Omental fat pad (tissue), 4 donors: Measurements from ENCODE around the gene FAM180A. TPM values are rescaled to one million over a fixed set of nuclear protein-coding genes. Genes with fewer than 3 reads are reported as not detected.

Source experiments
- total RNA-seq, 4 donors: library from RNA; depleted of rRNA; stranded (reverse); fragments of >200 nt; gene quantifications; one replicate each; pipeline ENCODE4 v1.1.0, GENCODE V29; 2016

The FAM180A gene
- total RNA-seq, 4 donors from 2014 or later, result 1.9 to 30.5 (median 9.8) TPM

Other genes starting within 250 kb of the FAM180A start
- 10 to 100 TPM; 19.8 to 21.8 (median 20.2) TPM for gene CNOT4, start 238.7 kb downstream of the FAM180A start, total RNA-seq
- gene NUP205, start 190.9 kb downstream of the FAM180A start, total RNA-seq, result 10 to 100 TPM; 26.7 to 37.5 (median 30.7) TPM
- gene STMP1, start 86.3 kb downstream of the FAM180A start, total RNA-seq, result 10 to 100 TPM in 3 of 4 donors, 1 to 10 TPM in 1; 9.4 to 26.8 (median 14.3) TPM
- gene SLC13A4, start 20.6 kb downstream of the FAM180A start, total RNA-seq, result 1 to 10 TPM in 1 of 4 donors, under 1 TPM in 2, not detected in 1; 0.09 to 1.4 (median 0.79) TPM
- 100 to 1,000 TPM in 1 of 4 donors, 10 to 100 TPM in 3; 79.7 to 102 (median 85.6) TPM for gene MTPN, start 228.5 kb upstream of the FAM180A start, total RNA-seq